Astrocyte of the cerebellum (primary cell): ENCODE results near the gene NRAS.

Experiments
- DNase-seq: peaks from one replicate; pipeline ENCODE4 v3.0.0-alpha.2; 2011; ENCODE audit warnings: low read depth
- H3K4me3 ChIP-seq: 2 replicates; pipeline ENCODE4 v1.5.1; 2011; ENCODE audit warnings: mild to moderate bottlenecking, low read depth, low read length, moderate library complexity
- in situ Hi-C: cut with HindIII; loops from 2 replicates; pipeline ENCODE4 v1.10.0; 2017; ENCODE audit warnings: low sequenced_read_pairs
- TF ChIP-seq, protein P1 (sequence below): IDR thresholded peaks from 2 replicates; pipeline ENCODE4 v1.5.1; 2012; ENCODE audit warnings: low read length, low read depth, moderate library complexity, mild to moderate bottlenecking; ENCODE audit errors: missing control alignments

The NRAS gene

DNA sequence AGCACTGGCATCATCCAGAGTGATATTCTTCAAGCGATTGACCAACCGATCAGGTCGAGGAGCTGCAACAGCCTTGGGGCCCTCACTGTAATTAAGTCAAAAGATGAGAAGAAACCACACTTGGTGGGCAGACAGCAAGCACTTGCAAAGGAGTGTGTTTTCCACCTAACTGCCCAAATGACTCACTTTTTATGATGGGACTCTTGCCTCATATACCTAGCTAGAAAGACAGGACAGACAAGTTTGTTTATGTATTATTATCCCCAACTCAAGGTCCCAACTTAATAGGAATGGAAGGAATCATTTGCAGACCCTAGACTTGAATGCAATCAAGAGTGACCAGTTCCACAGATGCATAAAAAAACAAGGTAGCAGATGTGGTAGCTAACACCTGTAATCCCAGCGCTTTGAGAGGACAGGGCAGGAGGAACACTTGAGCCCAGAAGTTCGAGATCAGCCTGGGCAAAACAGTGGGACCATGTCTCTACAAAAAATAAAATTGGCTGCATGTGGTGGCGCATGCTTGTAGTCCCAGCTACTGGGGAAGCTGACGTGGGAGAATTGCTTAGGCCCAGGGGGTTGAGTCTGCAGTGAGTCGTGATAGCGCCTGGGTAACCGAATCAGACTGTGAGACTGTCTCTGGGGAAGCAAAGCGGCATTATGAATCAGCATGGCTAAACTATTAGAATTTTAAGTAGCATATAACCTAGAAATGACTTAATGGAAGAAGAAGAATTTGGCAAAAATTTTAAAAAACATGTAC is 2.3 kb upstream of the NRAS start:
- H3K4me3 ChIP-seq: no peak overlapping the region
- in situ Hi-C loops: no loop called here
- DNase-seq: no peak
- TF ChIP-seq, protein P1, sequence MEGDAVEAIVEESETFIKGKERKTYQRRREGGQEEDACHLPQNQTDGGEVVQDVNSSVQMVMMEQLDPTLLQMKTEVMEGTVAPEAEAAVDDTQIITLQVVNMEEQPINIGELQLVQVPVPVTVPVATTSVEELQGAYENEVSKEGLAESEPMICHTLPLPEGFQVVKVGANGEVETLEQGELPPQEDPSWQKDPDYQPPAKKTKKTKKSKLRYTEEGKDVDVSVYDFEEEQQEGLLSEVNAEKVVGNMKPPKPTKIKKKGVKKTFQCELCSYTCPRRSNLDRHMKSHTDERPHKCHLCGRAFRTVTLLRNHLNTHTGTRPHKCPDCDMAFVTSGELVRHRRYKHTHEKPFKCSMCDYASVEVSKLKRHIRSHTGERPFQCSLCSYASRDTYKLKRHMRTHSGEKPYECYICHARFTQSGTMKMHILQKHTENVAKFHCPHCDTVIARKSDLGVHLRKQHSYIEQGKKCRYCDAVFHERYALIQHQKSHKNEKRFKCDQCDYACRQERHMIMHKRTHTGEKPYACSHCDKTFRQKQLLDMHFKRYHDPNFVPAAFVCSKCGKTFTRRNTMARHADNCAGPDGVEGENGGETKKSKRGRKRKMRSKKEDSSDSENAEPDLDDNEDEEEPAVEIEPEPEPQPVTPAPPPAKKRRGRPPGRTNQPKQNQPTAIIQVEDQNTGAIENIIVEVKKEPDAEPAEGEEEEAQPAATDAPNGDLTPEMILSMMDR: no peak

DNA sequence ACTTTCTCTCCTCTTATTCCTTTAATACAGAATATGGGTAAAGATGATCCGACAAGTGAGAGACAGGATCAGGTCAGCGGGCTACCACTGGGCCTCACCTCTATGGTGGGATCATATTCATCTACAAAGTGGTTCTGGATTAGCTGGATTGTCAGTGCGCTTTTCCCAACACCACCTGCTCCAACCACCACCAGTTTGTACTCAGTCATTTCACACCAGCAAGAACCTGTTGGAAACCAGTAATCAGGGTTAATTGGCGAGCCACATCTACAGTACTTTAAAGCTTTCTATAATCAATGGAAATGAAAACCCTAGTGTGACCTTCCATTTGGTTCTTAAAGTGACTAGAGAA is 643 bp downstream of the NRAS start:
- TF ChIP-seq, protein P1: no peak
- H3K4me3 ChIP-seq: peak overlapping the region; percentile 100
- DNase-seq: no peak
- in situ Hi-C loops: no loop called here

DNA sequence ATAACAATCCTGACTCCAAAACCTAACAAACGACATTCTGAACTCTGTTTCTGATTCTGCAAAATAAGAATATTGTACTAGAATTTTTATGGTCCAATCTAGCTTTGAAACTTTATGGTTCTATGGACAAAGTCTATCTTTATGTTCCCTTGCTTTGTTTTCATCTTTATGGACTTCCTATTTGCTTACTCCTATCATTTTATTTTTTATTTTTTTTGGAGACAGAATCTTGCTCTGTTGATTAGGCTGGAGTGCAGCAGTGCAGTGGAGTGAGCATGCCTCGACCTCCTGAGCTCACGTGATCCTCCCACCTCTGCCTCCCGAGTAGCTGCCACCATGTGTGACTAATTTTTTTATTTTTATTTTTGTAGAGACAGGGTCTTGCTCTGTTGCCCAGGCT is 3.6 kb downstream of the NRAS start:
- in situ Hi-C loops: no loop called here
- no peak for DNase-seq
- no peak overlapping the region for H3K4me3 ChIP-seq
- TF ChIP-seq, protein P1: no peak

DNA sequence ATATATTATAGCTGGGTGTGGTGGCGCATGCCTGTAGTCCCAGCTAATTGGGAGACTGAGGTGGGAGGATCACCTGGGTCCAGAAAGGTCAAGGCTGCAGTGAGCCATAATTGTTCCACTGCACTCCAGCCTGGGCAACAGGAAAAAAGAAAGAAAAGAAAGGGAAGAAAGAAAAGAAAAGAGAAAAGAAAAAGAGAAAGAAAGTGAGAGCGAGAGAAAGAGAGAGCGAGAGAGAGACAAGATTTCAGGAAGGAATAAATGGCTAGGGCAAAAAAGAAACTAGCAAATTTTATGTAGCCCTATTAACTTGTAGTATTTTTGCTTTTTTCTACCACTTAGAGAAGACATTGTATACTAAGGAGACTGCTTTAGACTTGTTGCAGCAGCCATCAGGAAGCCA is 6.2 kb downstream of the NRAS start:
- TF ChIP-seq, protein P1: no peak
- in situ Hi-C loops: no loop called here
- no peak overlapping the region for H3K4me3 ChIP-seq
- DNase-seq: no peak

DNA sequence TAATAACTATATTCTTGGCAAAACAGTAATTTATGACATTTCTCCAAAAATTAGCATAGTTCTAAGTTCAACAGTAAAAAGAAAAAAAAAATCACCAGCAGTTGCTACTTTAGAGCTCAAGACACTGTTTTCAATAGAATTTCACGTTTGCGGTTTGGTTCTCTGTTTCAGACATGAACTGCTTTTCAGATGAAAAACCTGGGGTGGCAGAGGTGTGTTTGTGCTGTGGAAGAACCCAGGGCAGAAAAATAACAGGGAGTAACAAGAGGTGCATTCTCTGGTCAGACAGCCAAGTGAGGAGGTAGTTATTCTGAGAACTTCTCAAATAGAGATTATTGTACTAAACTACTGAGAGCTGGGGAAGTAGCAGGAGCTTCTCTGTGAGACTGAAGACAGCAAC is 9.0 kb downstream of the NRAS start:
- in situ Hi-C loops: no loop called here
- TF ChIP-seq, protein P1: no peak
- no peak for DNase-seq
- no peak overlapping the region for H3K4me3 ChIP-seq

DNA sequence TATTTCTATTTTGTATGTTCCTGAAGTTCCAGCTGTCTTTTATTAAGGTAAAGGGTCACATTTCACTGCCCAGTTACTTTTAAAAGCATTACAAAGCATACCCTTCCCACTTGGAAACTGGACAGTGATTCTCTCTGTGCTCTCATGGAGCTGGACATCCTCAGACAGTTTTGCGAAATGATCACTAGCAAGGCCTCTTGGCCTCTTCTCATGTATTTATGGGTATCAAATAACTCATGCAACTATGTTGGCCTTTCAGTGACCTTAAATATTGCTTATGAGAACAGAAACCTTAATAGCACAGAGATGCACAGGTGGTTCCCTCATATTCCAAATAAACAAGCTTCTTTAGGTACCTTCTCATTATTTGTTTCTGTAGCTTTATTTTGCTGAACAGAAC is 13.3 kb downstream of the NRAS start:
- no peak for DNase-seq
- TF ChIP-seq, protein P1: no peak
- H3K4me3 ChIP-seq: no peak overlapping the region
- in situ Hi-C loops: no loop called here
